NT2/D1 (cell line): ENCODE data around the gene TRIM31.

Source experiments
- DNase-seq: peaks from one replicate; pipeline ENCODE4 v3.0.0-alpha.2; 2011; ENCODE audit warnings: low read depth, low spot score
- H3K27me3 ChIP-seq: 2 replicates; pipeline ENCODE4 v1.6.0; 2011; ENCODE audit warnings: mild to moderate bottlenecking; ENCODE audit not compliant: insufficient read length, insufficient read depth
- H3K36me3 ChIP-seq: 2 replicates; pipeline ENCODE4 v1.6.1; 2011; ENCODE audit warnings: mild to moderate bottlenecking, low read length, mixed read lengths; ENCODE audit not compliant: insufficient read depth, insufficient read length
- H3K4me1 ChIP-seq: 2 replicates; pipeline ENCODE4 v1.5.1; 2011; ENCODE audit not compliant: insufficient read depth, insufficient read length
- H3K4me3 ChIP-seq: 2 replicates; pipeline ENCODE4 v1.5.1; 2011; ENCODE audit warnings: low read depth; ENCODE audit not compliant: insufficient read length
- H3K9ac ChIP-seq: 2 replicates; pipeline ENCODE4 v1.6.0; 2011; ENCODE audit warnings: low read depth; ENCODE audit not compliant: insufficient read length
- H3K9me3 ChIP-seq: 2 replicates; pipeline ENCODE4 v1.5.1; 2011; ENCODE audit warnings: mild to moderate bottlenecking, low read length; ENCODE audit not compliant: insufficient read depth
- SUZ12 ChIP-seq: IDR thresholded peaks from 2 replicates; pipeline ENCODE4 v1.6.1; 2011; ENCODE audit not compliant: insufficient read length, insufficient read depth; ENCODE audit errors: extremely low read depth
- YY1 ChIP-seq: IDR thresholded peaks from 2 replicates; pipeline ENCODE4 v1.6.1; 2011; ENCODE audit not compliant: insufficient read length, insufficient read depth
- ZNF274 ChIP-seq: IDR thresholded peaks from 2 replicates; pipeline ENCODE4 v1.6.1; 2011; ENCODE audit warnings: mild to moderate bottlenecking, low read depth, low read length

The TRIM31 gene

GRCh38 chr6:30097902-30098768, 14.8 kb downstream of the TRIM31 start:
- Histone ChIP-seq H3K4me3 (no peak overlapping the region), H3K4me1 (peaks cover 2% of the 10 kb centered on the region), H3K9me3 (no peaks in the 10 kb centered on the region), H3K27me3 (peaks cover 42% of the 10 kb centered on the region), H3K9ac (no peak overlapping the region), H3K36me3 (no peaks in the 10 kb centered on the region)
- DNase-seq: no peak
- no peak for TF ChIP-seq ZNF274
- no peak for TF ChIP-seq SUZ12
- no peak for TF ChIP-seq YY1

- TF ChIP-seq ZNF274 (no peak), SUZ12 (no peak), YY1 (no peak)
- no peak overlapping the region for H3K9ac ChIP-seq
- no peaks in the 10 kb centered on the region for H3K9me3 ChIP-seq
- no peaks in the 10 kb centered on the region for H3K36me3 ChIP-seq
- no peak overlapping the region for H3K4me3 ChIP-seq
- H3K27me3 ChIP-seq: peaks cover 36% of the 10 kb centered on the region
- H3K4me1 ChIP-seq: peaks cover 2% of the 10 kb centered on the region
- no peak for DNase-seq
Measured at GRCh38 chr6:30096829-30097228, 16.1 kb downstream of the TRIM31 start.

GRCh38 chr6:30093951-30094661, 18.8 kb downstream of the TRIM31 start:
- Histone ChIP-seq H3K9ac (no peak overlapping the region), H3K36me3 (no peaks in the 10 kb centered on the region), H3K4me1 (no peaks in the 10 kb centered on the region), H3K4me3 (no peak overlapping the region), H3K9me3 (no peaks in the 10 kb centered on the region), H3K27me3 (peaks cover 9% of the 10 kb centered on the region)
- TF ChIP-seq SUZ12: no peak
- TF ChIP-seq ZNF274: no peak
- TF ChIP-seq YY1: no peak
- no peak for DNase-seq

- no peak overlapping the region for H3K4me3 ChIP-seq
- TF ChIP-seq YY1 (no peak), ZNF274 (no peak), SUZ12 (no peak)
- no peaks in the 10 kb centered on the region for H3K9me3 ChIP-seq
- H3K36me3 ChIP-seq: no peaks in the 10 kb centered on the region
- no peak for DNase-seq
- no peak overlapping the region for H3K9ac ChIP-seq
- H3K4me1 ChIP-seq: no peaks in the 10 kb centered on the region
- H3K27me3 ChIP-seq: peaks cover 2% of the 10 kb centered on the region
Measured at GRCh38 chr6:30092852-30093543, 19.9 kb downstream of the TRIM31 start.

GRCh38 chr6:30091577-30092381, 21.1 kb downstream of the TRIM31 start:
- no peak for TF ChIP-seq YY1
- no peak for TF ChIP-seq ZNF274
- TF ChIP-seq SUZ12: no peak
- H3K27me3 ChIP-seq: no peaks in the 10 kb centered on the region
- DNase-seq: no peak
- no peak overlapping the region for H3K9ac ChIP-seq
- 0 out of 2 replicates have a peak, but pooled peaks cover 4% of the 10 kb centered on the region for H3K9me3 ChIP-seq
- no peaks in the 10 kb centered on the region for H3K36me3 ChIP-seq
- no peak overlapping the region for H3K4me3 ChIP-seq
- no peaks in the 10 kb centered on the region for H3K4me1 ChIP-seq

- Histone ChIP-seq H3K4me3 (no peak overlapping the region), H3K27me3 (no peaks in the 10 kb centered on the region), H3K9me3 (0 out of 2 replicates have a peak, but pooled peaks cover 6% of the 10 kb centered on the region), H3K9ac (no peak overlapping the region), H3K36me3 (no peaks in the 10 kb centered on the region), H3K4me1 (no peaks in the 10 kb centered on the region)
- no peak for TF ChIP-seq ZNF274
- TF ChIP-seq SUZ12: no peak
- no peak for TF ChIP-seq YY1
- DNase-seq: no peak
Measured at GRCh38 chr6:30087876-30088275, 25.0 kb downstream of the TRIM31 start.
